GM19372 (cell line): ENCODE results near the gene NTMT1.

ENCODE experiments used
- ATAC-seq: cut with Tn5 transposase; IDR thresholded peaks from one replicate; pipeline ENCODE4 v1.9.1; 2021; ENCODE audit warnings: mild to moderate bottlenecking, low read depth, moderate library complexity; ENCODE audit not compliant: unreplicated experiment

NTMT1 gene

DNA sequence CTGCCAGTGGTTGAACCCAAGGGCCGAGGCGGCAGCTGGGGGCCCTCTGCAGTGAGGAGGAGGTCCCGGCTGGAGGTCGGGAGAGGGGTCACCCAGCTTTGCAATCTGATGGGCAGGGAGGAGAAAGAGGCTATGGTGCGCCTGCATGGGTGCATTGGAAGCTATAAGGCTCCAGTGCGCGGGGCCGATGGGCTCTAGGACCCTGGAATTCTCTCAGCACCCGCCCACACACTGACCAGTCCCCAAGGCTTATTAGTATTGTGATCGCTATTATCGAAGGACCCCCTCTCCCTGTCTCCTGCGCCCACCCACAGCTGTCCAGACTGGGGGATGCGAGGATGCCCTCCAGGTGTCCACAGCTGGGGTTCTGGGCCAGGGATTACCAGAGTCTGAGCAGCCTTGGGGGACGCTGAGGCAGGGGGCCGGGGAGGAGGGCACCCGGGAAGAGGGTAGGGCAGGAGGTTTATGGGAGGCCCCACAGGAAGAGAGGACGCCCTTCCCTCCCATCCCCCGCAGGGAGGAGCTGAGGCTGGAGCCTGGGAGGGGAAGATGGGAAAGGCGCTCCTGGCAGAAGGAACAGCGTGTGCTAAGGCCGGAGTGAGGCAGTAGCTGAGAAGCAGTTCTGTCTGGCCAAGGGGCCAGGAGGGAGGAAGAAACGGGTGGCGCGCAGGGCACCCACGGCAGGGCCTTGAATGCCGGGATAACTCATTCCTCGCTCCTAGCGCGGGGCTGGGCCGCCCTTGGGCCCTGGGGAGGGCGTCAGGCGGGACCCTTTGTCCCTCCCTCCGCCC lies 29.2 kb upstream of the NTMT1 start:
- no peak for ATAC-seq

DNA sequence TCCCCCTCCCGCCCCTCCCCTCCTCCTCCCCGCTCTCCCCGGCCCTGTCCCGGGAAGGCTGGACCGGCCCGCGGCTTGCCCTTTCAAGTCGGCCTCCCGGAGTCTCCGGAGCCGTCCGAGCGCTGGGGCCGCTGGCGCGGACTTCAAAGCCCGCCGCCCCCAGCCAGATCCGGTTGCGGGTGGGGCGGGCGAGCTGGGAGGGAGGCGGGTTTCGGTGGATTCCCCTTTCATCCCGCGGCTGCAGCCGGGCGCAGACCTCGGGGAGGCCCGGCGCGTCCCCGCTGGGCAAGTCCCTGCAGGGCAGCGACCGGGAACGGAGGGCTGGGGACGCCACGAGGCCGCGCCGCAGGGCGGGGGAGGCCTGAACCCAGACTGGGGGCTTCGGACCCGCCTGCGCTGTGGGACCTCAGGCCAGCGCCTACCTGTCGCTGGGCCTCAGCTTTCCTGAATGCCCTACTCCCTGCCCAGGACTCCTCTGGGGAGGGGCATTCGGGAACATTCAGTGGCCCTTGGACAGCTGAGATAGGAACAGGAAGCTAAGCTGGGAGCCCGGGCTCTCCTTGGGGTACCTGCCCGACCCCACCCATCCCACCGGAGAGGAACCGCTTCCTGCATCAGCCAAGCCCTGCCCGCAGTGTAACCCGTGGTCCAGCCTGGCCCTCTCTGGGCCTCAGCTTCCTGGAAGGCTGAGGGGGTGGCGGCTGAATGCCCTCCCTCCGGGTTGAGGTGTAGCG lies 28.4 kb upstream of the NTMT1 start:
- no peak for ATAC-seq

DNA sequence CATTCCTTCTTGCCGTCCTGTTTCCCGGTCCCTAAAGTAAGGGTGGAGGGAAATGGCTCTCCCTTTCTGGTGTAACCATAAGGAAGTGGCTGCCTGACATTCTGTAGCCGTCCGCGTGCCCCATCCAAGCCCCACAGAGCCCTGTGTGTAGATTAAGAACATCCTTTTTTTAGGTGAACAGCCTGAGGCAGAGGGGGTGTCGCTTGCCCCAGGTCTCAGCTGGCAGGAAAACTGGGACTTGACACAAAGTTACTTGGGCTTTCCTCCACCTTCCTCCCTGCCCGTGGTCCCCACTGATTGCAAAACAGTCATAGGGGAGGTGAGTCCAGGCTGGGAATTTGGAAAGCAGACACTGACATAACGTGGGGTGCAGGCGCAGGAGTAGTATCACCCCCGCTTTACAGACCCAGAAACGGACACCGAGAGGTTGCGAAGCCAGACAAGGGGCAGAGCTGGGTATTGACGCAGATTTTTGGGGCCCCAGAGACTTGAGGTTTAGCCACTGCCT lies 27.8 kb upstream of the NTMT1 start:
- ATAC-seq = no peak

DNA sequence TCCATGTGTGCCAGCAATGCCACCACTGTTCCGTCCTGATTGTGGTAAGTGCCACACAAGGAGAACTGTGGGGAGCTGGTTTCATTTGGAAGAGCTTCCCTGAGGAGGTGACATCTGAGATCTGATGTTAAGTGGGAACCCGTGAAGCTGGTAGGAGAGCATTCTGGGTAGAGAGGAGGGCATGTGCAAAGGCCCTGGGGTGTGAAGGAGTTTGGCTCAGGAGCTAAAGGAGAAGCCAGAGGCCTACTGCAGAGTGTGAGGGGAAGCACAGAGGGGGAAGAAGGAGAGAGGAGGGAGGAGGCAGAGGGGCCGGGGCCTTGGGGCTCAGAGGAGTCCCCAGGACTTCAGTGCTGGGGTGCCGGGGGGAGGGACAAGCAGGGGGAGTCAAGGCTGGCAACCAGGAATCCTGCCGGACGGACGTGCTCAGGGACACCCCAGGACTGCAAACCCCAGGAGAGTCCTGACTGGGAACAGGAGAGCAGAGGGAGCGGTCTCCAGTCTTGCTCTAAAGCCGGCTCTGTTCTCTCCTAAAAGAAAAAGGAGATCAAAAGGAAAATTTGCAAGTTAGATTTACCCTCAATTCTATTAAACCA lies 24.8 kb upstream of the NTMT1 start:
- no peak for ATAC-seq

DNA sequence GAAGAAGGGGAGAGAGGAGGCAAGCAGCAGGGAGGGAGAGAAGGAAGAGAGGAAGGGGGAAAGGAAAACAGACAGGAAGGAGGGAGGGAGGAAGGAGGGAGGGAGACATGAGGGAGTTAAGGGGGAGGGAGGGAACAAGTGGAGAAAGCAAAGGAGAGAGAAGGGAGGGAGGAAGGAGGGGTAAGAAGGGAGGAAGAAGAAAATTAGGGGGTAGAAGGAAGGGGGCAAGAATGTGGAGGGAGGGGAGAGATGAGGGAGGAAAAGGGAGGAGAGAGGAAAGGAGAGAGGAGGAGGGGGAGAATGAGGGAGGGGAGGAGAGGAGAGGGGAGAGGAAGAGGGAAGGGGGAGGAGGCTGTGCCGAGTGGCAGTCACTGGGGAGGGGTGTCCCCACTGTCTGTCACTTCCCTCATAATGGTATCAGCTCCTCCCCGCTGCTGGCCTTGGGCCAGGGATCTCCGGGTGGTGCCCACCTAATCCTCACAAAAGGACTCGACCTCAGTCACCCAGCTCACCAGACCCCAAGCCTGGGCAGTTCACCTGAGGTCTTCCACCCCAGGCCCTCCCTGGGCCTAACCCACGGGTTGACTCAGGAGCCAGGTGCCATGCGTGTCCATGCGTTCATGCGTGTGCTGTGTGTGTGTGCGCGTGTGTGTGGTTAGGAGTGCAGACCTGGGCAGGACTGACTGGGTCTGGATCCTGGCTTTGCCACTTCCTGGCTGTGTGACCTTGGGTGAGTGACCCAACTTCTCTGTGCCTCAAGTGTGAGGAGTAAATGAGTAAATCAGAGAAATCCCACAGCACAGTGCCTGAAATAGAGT lies 23.2 kb upstream of the NTMT1 start:
- no peak for ATAC-seq

DNA sequence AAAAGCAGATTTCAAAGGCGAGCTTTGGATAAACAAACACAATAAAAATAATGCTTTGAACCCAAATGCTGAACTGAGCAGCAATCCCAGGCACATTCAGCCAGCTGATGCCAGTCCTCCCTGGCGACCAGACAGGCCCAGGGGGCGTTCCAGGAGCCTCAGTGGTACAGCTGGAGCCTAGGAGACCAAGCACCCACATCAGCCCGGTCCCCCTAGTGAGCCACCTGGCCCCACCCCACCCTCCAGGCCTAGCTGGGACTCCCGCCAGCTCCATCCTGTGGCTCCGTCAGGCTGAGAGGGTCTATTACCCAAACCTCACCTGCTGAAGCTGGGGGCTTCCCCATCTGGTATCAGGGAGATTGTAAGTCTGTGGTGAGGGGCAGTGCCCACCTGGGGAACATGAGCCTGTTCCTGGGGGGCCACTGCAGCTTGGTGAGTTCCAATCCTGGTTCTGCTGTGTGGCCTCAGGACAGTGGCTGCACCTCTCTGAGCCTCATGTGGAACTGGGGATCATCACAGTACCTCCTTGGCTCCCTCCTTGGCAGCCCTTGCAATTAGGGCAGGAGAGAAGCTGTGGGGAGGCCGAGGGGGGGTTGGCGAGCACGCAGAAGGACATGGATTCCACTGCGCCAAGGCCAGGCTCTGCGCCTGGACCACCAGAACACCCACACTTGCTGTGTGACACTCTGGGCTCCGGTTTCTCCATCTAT lies 21.8 kb upstream of the NTMT1 start:
- no peak for ATAC-seq

DNA sequence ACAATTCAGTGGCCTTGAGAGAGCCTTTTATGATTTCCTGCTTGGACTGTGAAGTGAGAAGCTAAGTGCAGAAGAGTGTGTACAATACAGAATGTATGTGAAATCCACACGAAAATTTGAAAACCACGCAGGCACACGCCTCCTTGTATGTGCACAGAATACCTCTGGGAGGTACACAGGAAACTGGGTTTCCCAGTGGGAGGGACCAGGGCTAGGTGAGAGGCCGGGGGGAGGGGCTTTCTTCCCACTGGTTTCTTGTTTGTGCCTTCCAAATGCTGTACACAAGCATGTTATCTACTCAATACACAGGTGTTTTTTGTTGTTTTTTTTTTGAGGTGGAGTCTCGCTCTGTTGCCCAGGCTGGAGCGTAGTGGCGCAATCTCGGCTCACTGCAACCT lies 21.2 kb upstream of the NTMT1 start:
- no peak for ATAC-seq

DNA sequence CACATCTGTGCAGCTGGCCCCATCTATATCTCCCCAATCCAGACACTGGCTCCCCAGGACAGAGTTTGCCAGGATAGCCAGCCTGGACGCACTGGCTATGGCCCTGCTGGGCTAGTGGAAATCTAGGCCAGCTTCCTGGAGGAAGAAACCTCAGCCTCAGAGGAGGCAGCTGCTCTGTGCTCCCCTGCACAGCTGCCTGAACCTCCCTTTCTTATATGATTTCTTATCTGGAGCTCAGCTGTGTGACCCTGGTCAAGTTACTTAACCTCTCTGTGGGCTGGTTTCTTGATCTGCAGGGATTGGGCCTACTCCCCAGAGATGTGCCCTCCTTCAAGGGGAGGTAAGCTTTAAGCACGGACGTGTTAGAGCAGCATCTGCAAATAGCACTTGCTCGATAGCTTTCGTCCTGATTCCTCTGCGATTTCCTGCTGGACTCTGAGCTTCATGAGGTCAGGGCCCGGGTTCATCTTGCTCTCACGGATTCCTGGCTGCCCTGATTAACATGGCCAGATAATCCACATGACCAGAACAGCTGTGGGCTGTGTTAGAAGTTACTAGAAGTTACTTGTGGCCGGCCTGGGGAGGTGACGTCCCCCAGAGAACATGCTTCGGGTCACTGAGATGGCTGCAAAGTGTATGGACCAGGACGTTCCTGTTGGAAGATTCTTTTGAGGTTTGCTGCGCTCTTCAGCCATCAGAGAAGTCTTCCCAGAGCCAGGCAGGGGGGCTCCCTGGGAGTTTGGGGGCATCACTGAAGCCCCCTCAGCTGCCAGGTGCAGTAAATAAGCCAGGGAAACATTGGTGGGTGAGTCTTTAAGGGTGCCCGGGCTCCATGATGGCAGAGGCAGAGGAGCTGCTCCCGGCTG lies 19.6 kb upstream of the NTMT1 start:
- no peak for ATAC-seq

DNA sequence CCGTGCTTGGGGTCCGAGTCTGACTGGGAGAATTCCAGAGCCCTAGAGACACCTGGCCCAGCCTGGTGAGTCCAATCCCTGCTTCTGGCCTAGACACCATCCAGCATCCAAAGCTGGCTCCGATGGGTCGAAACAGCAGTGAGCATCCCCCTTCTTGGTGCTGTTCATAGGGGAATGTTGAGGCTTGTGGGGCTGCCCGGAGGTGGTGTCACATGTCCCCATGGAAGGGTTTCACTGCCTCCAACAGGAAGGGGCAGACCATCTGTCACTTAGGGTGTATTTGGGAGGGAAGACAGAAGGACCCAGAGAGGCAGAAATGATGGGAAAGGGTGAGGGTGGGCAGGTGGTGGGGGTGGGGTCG lies 19.0 kb upstream of the NTMT1 start:
- no peak for ATAC-seq

DNA sequence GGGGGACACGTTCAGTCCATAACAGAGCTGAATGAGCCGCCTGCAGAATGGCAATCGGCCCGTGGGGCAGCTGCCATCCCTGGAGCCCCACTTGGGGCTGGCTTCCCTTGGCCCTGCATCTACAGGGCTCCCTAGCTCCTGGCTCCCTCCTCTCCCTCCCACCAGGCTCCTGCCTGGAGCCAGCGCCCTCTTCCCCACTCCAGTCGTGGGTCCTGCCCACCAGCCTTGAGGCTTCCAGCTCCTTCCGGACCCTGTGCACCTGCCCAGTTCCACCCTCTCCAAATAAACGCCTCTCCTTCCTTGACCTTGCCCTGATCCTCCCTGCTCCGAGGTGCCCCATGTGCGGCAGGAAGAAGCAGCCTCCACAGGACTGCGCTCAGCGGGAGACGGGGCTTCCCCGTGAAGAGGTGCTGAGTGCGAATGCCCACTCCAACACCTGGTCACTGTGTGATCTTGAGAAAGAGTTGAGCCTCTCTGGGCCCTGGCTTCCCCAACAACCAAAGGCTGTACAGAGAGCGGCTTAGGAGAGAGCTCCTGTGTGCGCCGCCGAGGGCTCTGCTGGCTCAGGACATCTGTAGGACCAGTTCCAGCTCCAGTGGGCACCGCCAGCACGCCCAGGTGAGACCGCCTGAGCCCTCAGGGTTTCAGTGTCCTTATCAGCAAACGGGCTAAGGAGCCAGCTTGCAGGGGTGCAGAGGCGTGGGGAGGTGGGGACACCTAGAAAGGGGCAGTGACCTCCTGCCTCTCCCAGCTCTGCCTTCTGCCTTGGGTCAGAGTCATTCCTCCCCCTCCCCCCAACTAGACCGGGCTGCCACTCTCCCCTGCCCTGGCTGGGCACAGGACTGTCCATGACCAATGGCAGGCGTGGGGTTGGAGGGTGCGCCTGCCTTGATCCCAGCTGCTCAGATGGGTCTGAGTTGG lies 17.1 kb upstream of the NTMT1 start:
- ATAC-seq = no peak

DNA sequence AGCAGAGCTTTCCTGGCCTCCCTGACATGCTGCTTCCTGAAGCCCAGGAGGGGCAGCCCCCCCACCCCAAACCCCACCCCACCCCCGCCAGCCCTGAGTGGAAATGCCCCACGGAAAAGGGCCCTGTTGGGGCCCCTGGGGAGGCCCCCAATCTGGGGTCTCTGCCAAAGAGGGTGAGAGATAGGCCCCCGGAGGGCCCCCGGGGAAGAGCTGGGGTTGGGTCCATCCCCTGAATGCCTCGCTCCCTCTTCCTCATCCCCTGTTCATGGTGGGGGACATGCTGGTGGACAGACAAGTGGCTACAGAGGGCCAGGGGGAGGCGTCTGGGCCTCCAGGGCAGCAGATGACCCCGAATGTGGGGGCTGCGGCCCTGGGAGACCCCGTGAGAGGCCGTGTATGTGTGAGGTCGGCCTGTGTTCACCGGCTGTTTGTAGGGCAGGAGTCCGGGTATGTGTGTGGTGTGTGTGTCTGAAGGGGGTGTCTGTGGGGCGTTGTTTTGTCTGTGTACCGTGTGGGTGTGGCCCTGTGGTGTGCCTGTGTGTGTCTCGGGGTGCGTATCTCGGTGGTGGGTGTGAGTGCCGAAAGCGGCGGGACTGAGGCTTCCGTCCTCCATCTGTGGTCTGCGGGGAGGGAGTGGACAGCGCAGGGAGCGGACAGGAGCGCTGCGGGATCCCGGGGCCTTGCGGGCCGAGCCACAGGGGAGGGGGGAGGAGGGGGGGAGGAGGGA lies 16.3 kb upstream of the NTMT1 start:
- no peak for ATAC-seq

DNA sequence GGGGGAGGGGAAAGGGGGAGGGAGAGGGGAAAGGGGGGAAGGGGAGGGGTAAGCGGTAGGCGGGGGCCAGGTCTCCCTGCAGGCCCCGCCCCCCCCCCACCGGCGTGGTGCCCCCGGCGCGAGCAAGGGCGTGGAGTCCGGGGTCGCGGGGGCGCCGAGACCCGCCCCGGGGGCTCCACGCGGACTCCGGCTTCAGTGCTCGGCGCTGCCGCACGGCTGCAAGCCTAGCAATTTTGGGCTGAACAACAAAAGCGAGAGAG lies 15.8 kb upstream of the NTMT1 start:
- ATAC-seq = no peak

DNA sequence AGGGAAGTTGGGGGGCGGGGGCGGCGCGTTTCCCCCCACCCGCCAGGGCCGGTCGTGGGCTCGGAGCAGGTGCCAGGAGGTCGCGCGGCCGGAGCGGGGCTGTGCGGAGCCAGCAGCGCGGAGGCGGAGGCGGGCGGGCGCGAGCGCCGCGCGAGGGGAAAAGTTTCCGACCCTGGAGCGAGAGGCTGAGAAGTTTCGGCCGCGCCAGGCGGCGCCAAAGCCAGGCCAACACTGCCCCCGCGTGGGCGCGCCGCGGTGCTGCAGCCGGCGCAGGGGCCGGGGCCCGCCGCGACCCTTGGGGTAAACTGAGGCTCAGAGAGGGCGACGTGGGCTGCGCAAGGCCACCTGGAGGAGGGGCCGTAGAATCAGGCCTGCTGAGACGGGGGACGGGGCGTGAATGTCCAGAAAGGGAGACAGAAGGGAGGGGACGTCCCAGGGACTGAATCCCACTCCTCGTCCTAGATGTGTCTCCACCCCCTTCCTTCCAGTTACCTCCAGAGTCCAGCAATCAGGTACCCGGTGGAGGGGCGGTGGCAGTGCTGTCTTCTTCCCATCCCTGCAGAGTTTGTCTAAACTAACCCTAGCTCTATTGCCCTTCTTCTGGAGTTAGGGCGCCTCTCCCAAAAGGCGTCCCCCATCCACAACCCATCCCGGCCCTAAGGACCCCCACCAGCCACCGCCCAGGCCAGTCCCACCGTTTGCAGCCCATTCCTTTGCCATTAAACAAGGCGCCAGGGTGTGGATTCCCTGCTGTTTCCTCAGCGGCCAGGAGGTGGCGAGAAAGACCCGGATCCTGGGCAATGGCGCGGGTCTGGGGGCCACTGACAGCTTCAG lies 15.3 kb upstream of the NTMT1 start:
- peak; percentile 54 for ATAC-seq

DNA sequence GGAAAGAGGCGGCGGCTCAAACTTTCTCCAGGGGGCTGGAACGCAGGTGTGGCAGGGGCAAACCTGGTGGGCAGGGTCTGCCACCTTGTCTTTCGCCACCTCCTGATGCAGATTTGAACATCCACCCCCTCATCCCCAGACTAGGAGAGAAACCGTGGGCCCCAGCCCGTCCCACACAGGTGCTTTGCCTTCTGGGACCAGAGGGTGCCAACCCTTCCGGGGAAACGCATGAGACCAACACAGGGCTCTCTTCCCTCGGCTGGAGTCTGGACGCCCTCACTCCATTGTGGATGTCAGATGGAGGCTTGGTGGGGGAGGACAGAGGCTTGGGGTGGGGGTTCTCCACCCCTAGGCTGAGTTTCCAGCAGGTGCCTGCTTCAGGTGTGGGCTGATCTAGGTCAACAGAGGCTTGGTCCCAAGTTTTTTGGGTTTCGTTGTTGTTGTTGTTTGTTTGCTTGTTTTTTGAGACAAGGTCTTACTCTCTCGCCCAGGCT lies 14.6 kb upstream of the NTMT1 start:
- ATAC-seq = no peak

DNA sequence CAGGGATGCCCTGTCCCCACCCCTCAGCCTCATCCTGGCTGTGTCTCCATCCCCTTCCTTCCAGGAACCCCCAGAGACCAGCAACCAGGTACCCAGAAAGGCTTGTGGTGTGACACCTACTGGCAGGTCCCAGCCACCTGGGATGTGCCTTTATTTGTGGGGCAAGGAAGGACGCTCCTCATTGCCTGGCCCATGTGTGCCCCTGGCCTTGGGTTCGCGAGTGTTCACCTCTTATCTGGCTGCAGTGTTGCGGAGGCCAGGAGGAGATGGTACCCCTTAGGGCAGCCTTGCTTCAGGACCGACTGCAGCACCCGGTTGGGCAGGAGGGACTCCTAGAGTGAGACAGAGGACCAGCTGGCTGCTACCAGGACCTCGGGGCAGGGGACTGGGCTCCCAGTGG lies 13.8 kb upstream of the NTMT1 start:
- no peak for ATAC-seq

DNA sequence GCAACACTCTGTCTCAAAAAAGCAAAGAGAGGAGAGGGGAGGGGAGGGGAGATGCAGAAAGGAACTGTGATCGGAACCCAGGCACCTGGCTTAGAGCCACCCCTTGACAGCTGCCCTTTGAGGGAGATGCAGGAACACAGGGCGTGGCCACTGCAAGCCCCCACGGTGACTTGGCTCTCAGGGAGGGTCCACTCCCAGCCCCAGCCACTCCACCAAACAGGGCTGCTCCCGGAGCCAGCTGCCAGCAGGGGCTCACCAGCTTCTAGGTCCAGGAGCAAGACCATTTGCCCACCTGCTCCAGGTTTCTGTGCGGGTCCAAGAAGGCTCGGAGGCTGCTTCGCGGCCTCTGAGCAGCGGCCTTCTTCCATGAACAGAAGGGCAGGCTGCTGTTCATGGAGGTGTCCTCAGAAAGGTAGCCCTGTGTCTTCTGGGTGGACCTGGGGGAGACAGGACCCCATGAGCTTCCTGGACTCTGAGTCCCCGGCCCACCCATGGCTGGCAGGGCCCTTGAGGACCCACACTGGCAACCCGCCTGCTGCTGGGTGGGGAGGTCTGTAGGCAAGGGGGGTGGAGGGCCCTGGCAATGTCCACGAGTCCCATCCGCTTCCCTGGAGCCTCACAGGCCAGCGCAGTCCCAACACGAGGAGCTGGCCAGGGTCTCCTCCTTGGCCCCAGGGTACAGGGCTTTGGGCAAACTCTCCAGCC lies 13.0 kb upstream of the NTMT1 start:
- no peak for ATAC-seq
